ENCODE data around the gene UPF3A.
A peak's percentile ranks its signal among the peaks of the same experiment; 100 is the strongest.
"Not testable (repeated sequence)": the region's sequence is repeated elsewhere in the genome, so short reads cannot be mapped to it uniquely, and the experiment has no call there.

Gene UPF3A

GRCh38 chr13:114281351-114282040, at the start of gene UPF3A:
TSS of gene UPF3A (plus strand) at chr13:114281601. CDS start at chr13:114281640, 39 bp downstream.
- DNase-seq, result peak; percentile 96

- DNase-seq, result no peak
Observed at GRCh38 chr13:114231886-114232285, 49.5 kb upstream of the UPF3A start.

GRCh38 chr13:114234266-114234644, 47.1 kb upstream of the UPF3A start:
- no peak for DNase-seq

- DNase-seq, result peak; percentile 95
Observed at GRCh38 chr13:114234645-114235421, 46.6 kb upstream of the UPF3A start, which contains the start of gene CDC16. TSS of gene CDC16 (plus strand) at chr13:114234897. CDS start at chr13:114235085, 188 bp downstream.

GRCh38 chr13:114235697-114236096, 45.7 kb upstream of the UPF3A start:
- no peak for DNase-seq

GRCh38 chr13:114236227-114236626, 45.2 kb upstream of the UPF3A start:
- DNase-seq, result no peak

GRCh38 chr13:114237415-114238112, 43.8 kb upstream of the UPF3A start:
- DNase-seq, result no peak

- no peak for DNase-seq
Observed at GRCh38 chr13:114241918-114242317, 39.5 kb upstream of the UPF3A start.

GRCh38 chr13:114243971-114244370, 37.4 kb upstream of the UPF3A start:
- no peak for DNase-seq

- no peak for DNase-seq
Observed at GRCh38 chr13:114244637-114245036, 36.8 kb upstream of the UPF3A start.

GRCh38 chr13:114248011-114248410, 33.4 kb upstream of the UPF3A start:
- no peak for DNase-seq

- no peak for DNase-seq
Observed at GRCh38 chr13:114249077-114249476, 32.3 kb upstream of the UPF3A start.

- not testable (repeated sequence) for DNase-seq
Observed at GRCh38 chr13:114251639-114252440, 29.6 kb upstream of the UPF3A start.

GRCh38 chr13:114256547-114256946, 24.9 kb upstream of the UPF3A start:
- DNase-seq, result no peak

- no peak for DNase-seq
Observed at GRCh38 chr13:114257014-114257413, 24.4 kb upstream of the UPF3A start.

GRCh38 chr13:114258589-114258988, 22.8 kb upstream of the UPF3A start:
- DNase-seq, result no peak

- no peak for DNase-seq
Observed at GRCh38 chr13:114259374-114259773, 22.0 kb upstream of the UPF3A start.

- no peak for DNase-seq
Observed at GRCh38 chr13:114259974-114260373, 21.4 kb upstream of the UPF3A start.

- DNase-seq, result no peak
Observed at GRCh38 chr13:114260814-114261213, 20.6 kb upstream of the UPF3A start.

GRCh38 chr13:114261328-114261965, 20.0 kb upstream of the UPF3A start:
- DNase-seq, result no peak

GRCh38 chr13:114263578-114263977, 17.8 kb upstream of the UPF3A start:
- DNase-seq, result no peak

GRCh38 chr13:114264313-114264712, 17.1 kb upstream of the UPF3A start:
- not testable (repeated sequence) for DNase-seq
